HG02970 (cell line): Measurements from ENCODE around the gene OR8J1.
"Not testable (repeated sequence)": the region's sequence is repeated elsewhere in the genome, so short reads cannot be mapped to it uniquely, and the experiment has no call there.

Source experiments
- ATAC-seq: cut with Tn5 transposase; IDR thresholded peaks from one replicate; pipeline ENCODE4 v1.9.1; 2021; ENCODE audit warnings: mild to moderate bottlenecking, moderate library complexity, moderate number of reproducible peaks; ENCODE audit not compliant: unreplicated experiment, low FRiP score

The OR8J1 gene

GRCh38 chr11:56353991-56354390, at the start of gene OR8J1:
Gene OR8J1, plus strand, starts transcription at chr11:56354291. Its CDS starts 5,956 bp downstream, at chr11:56360247.
- ATAC-seq = no peak

- ATAC-seq = no peak
Observed at GRCh38 chr11:56307836-56308235, 46.3 kb upstream of the OR8J1 start.

- ATAC-seq = no peak
Observed at GRCh38 chr11:56314844-56315243, 39.2 kb upstream of the OR8J1 start, which contains the start of gene OR8K3. Gene OR8K3, plus strand, starts transcription at chr11:56315144. Its CDS starts 3,163 bp downstream, at chr11:56318307.

DNA sequence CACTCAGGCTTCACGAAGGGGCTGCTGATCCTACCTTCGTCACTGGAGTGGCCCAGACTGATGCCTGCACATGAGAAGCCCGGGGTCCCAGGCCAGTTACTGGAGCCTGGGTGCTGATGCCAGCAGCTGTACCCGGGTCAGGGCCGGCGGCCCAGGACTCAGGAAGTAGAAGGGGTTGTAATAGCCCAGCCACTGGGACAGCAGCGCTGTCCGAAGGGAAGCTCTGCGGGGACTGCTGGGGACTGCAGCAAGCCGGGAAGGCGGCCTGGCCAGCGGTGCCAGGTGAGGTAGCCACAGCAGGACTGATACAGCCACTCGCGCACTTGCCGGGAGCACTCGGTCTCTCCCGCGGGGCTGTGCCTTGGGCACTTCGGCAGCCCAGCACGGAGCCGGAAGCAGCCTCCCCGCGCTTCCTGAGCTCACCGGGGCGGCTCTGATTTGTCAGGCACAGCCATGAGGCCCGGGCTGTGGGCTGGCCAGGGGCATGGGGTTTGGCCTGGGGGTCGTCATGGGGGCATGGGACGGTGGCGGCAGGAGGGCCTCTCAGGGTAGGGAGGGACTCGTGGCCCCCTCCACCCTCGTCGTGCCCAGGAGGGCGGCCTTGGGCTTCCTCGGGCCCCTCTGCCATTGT, 22.1 kb upstream of the OR8J1 start:
- ATAC-seq = no peak

- no peak for ATAC-seq
Observed at GRCh38 chr11:56333156-56333555, 20.9 kb upstream of the OR8J1 start.

DNA sequence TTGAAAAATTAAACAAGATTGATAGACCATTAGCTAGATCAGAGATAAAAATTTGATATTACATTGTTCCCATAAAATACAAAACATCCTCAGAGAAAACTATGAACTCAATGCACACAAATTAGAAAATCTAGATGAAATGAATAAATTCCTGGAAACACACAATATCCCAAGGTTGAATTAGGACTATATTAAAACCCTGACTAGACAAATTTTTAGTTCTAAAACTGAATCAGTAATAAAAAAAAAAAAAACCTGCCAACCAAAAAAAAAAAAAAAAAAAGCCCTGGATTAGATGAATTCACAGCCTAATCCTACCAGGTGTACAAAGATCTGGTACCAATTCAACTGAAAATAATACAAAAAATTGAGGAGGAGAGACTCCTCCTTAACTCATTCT, 13.8 kb upstream of the OR8J1 start:
- ATAC-seq = no peak

GRCh38 chr11:56345739-56346138, 8.4 kb upstream of the OR8J1 start, which contains the start of gene OR8K1:
Gene OR8K1, plus strand, starts transcription at chr11:56346039. Its CDS starts 0 bp downstream, at chr11:56346039.
- ATAC-seq = no peak

- ATAC-seq = no peak
Observed at GRCh38 chr11:56375324-56375723, 21.2 kb downstream of the OR8J1 start, which contains the start of gene OR8U1. Gene OR8U1, plus strand, starts transcription at chr11:56375624. Its CDS starts 0 bp downstream, at chr11:56375624.

- no peak for ATAC-seq
Observed at GRCh38 chr11:56380120-56380519, 26.0 kb downstream of the OR8J1 start.

- ATAC-seq = no peak
Observed at GRCh38 chr11:56394381-56394780, 40.3 kb downstream of the OR8J1 start.

GRCh38 chr11:56396047-56396446, 42.0 kb downstream of the OR8J1 start:
- ATAC-seq = no peak

- not testable (repeated sequence) for ATAC-seq
Observed at GRCh38 chr11:56401858-56402461, 47.9 kb downstream of the OR8J1 start.

DNA sequence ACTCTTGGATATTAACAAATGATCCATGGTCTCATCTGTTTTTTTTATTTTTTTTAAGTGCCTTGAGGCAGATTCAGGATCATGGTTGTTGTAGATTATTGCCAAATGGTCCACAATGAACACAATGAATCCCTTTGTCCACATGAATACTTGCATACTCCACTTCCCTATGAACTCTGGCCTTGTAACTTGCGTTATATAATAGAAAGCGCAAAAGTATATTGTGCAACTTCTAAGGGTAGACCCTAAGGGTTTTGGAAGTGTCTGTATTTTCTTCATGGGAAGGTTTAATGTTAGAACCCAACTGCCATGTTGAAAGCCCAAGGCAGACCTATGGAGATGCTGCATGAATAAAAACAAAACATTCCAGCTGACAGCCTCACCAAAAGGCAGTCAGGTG, 50.3 kb downstream of the OR8J1 start:
- no peak for ATAC-seq

GRCh38 chr11:56410801-56411200, 56.7 kb downstream of the OR8J1 start:
- no peak for ATAC-seq
